Measurements from ENCODE around the gene PPM1A.
A peak's percentile ranks its signal among the peaks of the same experiment; 100 is the strongest.

Gene PPM1A
- 114 to 149 (median 132) reads per million in 4 experiments for total RNA-seq

DNA sequence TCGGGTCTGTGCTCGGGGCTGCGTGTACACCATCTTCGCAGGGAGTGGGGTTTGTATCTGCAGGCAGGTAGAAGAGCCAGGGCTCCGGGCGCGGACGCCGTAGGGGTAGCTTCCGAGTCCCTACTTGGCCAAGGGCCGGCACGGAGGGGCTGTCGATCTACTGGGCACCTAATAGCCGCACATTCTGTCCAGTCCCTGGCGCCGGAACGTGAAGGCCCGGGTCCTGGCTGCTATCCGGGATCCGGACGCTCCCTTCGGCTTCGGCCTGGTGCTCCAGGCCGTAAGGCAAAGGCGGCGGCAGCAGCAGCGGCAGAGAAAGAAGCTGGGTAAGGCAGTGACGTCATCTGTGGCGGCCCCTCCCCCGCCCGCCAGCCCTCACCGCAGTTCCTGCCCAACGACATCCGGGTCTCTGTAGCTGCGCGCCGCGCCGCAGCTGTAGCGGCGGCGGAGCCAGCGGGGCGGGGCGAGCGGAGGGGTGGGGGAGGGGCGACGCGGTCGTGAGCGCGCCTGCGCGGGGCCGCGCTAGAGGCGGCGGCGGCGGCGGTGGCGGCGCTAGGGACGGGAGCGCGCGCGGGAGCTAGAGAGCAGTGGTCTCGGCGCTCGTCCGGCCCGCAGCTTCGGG, at the start of gene PPM1A:
PPM1A (plus strand) TSS at position 525 of the 622 bp plus-strand sequence. CDS start 33,483 bp downstream, outside the sequence.
- peak; percentile 88 for DNase-seq

DNA sequence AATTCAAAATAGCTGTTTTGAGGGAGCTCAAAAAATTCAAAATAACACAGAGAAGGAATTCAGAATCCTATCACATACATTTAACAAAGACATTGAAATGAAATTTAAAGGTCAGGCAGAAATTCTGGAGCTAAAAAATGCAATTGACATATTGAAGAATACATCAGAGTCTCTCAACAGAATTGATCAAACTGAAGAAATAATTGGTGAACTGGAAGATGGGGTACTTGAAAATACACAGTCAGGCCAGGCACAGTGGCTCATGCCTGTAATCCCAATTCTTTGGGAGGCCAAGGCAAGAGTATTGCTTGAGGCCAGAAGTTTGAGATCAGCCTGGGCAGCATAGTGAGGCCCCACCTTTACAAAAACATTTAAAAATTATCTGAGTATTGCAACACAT, 49.7 kb upstream of the PPM1A start:
- DNase-seq, result no peak

DNA sequence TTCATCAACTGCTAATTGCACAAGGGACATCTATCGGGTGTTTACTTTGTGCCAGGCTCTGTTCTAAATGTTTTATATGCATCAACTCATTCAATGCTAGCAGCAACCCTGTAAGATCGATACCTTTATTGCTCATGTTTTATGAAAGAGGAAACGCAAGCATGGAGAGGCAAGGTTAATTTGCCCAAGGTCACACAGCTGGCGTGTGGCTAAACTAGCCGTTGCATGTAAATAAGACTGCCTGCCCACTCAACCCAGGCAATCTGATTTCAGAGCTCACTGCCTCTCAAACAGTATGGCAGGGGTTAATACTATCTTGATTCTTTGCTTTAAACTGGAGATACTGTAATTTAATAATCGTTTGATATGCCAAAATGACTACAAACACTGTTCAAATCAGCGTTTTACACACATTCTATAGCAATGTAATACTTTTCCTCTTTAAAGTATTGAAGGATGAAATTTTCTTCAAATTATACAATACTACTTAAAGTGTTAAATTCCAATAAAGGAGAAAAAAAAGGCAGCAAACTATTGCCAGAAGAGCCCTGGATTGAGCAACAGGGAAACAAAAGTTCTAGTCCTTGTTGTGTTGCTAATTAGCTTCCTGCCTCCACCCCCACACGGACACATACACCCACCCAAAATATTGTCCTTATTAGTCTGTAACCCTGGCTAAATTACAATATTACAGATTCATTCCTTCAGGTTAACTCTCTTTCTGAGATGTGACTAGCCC, 44.7 kb upstream of the PPM1A start:
- no peak for DNase-seq

DNA sequence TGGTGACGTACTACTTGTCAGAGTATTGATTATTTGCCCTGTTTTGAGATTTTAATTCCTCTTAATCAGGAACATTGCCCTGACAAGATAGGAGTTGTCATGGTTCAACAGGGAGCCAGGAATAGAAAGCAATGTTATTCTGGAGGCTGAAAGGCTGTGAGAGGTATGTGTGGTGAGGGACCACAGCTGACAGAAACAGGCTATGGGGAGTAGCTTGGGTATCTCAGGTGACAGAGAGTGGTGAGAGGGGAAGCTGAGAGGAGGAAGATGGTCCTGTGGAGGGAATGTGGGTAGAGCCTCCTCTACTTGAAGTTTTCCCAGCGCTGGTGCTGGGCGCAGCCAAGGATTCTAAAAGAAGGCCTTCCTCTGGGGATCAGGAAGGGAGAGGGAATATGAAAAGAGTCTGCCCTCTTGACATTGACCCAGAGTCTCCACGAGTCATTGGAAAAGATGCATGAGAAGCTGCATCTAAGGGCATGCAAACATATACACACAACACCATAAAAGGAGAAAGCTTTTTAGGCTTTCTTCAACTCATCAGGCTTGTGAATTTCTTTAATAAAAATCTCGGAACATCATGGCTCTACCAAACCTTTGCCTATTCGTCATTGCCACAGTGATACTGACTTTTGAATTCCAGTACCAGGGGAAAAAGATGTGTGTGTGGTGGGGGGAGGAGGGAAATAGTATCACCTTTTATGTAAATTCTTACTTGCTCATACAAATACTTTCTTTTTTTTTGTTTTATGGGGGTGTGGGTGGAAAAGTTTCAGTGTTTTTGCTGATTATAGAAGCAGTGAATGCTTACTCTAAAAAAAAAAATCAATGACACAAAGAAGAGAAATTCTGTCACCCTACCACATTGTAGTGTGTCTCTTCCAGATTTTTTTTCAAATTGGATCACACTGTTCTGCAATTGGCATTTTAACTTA, 43.9 kb upstream of the PPM1A start:
- DNase-seq, result no peak

DNA sequence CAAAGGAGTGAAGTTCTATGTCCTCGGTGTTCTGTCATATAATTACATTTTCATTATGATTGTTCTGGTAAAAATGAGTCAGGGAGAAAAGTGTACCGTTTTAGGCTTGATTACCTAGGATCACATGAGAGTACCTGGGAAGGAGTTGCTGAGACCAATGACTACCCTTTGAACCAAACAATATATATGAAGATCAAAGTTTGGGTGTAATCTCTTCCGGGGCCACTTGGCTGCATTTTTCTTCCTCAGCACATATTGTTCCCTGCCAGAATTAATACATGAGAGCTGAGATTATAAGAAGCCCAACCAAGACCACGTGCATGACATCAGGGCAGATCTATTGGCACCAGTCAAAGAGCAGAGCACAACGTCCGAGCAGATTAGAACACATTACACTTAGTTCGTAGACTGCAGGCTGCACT, 42.8 kb upstream of the PPM1A start:
- DNase-seq, result no peak

DNA sequence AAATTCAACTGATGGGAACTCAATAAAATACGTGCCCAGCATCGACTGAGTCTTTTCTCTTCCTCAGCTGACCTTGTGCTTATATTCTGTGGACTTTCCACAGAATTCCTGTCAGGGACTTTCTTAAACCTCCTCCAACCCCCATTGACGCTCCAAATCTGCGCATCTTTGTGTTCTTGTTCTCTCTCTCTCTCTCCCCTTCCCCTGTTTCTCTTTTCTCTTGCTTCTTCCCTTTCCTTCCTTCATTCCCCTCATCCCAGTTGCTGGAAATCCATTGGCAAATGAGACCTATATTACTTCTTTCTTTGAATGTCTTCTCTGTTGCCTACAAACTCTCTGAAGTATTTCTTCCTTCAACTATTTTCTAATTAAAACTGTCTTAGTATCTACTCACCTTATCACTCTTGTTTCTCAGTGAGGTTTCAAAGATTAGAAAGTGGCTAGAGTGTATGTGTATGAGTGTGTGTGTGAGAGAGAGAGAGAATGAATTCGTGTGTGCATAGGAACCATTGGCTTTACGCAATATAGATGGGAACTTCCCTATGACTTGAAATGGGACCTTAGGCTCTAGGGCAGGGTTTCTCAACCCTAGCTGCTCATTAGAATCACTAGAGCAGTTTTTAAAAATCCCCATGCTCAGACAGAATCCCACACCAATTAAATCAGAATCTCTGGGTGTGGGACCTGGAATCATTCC, 42.0 kb upstream of the PPM1A start:
- no peak for DNase-seq

DNA sequence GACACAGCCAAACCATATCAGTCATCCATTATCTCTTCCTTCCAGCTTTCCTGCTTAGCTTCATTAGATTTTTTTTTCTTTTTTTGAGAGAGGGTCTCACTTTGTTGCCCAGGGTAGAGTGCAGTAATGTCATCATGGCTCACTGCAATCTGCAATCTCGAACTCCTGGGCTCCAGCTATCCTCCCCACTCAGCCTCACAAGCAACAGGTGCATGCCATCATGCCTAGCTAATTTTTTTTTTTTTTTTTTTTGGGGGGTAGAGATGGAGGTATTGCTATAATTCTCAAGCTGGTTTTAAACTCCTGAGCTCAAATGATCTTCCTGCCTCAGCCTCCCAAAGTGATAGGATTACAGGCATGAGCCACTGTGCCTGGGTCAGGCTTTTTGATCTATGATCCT, 38.3 kb upstream of the PPM1A start:
- DNase-seq, result no peak

DNA sequence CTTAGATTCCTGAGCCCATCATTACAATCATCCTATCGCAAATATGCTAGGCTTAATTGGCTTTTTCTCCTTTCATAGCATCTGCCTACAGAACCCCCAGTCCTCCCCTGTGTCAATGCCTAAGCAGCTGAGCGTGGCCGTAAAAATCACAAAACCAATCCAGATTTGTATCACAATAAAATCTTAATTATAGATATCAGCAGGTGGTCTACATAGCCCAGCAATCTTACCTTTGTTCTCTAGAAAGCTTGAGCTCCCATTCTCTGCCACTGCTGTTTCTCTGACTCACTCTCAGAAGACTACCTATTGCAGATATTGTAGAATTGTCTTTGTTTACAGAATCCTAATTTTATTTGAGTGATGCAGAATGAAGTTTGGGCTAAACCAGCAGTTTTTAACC, 37.9 kb upstream of the PPM1A start:
- DNase-seq, result no peak

DNA sequence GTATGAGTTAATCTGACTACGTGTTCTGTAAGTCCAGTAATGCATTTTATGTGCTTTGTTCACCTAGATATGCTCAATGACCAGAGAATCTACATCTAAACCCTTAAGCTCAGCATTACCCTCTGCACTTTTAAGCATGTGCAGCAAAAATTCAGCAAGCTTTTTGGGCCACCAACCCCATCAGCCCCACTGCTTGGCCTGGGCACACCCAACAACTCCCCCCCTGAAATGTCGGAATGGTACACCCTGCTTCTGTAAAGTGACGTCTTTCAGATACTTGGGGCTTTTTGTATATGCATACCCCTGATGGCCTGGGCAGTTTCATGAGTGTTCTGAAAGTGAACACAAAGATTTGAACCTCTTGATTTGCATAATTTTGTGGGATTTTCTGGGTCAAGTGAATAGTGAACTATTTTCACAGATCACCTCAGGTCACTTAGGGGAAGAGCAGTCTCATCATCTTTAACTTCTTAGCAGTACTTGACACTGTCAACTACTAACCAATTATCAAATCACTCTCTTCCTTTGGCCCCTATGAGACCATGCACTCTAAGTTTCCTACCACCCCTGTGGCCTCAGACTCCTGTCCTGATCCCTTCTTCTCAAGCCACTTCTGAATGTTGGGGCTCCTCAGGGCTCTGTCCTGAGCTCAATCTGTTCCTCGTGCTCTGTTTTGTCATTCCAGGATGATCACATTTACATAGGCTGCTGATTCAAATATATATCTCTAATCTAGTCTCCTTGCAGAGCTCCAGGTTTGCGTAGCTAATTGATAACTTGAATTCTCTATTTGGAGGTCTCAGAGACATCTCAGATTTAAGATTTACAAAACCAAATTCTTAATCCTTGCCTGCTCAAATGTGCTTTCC, 36.3 kb upstream of the PPM1A start:
- DNase-seq, result no peak

DNA sequence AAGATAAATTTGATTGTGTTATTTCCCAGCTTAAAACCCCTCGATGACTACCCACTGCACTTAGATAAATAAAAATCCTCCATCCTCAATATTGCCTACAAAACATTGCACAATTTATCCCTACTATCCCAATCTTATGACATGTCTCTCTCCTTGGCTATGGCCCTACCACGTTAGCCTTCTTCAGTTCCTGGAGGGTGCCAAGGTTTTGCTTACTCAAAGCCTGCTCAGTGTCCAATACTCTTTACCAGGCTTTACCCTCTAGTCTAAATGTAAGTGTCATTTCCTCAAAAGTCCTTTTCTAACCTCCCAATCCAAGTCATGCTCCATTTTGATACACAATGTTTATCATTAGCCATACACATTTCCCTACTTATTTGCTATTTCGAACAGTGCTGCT, 35.0 kb upstream of the PPM1A start:
- no peak for DNase-seq

DNA sequence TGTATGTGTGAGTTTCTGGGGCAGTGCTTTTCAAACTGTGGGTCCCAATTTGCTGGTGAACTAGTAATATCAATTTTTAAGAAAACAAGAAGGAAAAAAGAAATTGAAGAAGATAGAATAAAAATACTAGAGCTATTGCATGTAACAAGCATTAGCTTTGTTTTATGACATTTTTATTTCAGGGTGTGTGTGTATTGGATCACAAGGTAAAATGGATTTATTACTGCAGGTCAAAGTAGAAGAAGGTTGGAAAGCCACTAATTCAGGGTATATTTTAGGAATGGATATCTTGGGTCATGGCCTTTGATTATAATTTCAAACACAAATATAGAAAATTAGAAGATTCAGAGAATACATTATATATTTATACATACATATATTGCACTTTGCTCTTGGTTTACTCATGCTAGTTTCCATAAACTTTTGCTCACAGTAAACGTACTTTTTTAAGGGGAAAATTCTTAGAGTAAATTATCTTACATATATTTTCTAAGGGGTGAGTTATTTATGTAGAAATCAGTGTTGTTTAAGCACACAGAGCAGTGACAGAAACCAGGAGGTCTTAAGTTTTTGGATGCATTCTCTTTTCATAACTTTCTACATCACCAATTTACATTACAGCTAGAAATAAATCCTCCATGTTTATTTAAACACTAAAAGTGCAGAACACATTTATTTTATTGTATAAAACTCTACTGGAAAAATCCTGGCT, 34.5 kb upstream of the PPM1A start:
- DNase-seq, result no peak

DNA sequence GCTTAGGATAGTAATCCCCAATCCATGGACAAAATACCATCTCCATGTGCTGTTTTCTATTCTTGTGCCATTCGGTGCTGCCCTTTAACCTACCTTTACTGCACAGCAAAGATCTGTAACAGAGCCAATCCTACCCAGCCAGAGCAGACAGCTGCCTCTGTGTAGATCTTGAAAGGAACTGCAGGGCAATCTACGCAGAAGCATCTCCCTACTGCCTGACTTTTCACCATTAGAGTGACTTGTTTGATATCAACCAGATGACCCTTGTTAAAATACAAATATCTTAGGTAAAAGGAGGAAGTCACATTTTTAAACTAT, 33.9 kb upstream of the PPM1A start:
- no peak for DNase-seq

DNA sequence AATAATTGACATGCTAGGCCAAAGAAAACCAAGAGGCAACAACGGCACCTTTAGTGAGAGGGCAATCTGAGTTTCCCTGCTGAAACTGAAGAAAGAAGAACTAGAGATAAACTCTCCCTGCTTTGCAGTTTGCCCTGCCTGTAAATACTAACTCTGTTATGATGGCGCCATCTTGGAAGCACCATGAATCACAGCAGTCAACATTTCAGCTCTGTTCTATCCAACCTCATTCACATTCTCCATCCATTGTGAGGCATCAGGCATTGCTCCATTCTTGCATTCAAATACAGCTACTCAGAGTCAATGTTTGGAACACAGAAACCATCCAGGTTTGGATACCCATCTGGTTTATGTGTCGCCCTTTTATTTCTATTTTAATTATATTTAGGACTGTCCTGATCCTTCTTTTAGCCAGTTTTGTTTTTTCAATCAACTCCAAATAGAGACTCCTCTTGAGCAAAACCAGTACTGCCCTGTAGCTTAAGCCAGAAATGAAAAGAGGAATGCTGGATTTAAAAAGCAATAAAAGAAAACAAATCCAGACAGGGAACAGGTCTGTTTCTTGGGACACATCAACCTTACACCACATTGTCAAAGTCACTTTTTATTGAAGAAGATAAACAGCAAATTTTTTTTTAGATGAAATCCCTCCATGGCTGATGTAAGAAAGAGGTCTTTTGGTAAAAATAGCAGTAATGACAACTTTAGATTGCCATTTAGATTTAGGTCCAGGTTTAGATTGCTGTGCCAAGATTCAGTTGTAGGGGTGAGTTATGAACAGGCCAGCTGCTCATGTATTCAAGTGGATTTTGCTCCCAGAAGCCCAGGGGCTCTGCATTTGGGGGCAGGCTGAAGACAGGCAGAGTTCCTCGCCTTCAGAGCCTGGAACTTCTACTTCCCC, 33.3 kb upstream of the PPM1A start:
- no peak for DNase-seq

DNA sequence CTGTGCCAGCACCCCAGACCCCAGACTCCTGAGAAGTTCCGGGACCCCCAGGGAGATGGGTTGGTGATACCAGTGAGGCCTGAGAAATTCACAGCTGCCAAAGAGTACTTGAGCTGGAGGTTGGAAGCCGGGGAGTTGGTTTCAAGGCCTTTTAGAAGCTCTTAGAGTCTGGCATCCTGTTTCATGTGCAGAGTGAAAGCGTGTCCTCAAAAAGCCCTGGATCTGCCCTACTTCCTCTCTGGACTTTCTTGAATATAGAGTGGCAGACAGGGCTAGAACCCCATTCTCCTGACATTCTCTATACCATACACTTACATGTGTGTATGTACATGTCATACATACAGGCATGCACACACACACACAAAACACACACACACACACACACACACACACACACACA, 31.3 kb upstream of the PPM1A start:
- DNase-seq, result no peak

DNA sequence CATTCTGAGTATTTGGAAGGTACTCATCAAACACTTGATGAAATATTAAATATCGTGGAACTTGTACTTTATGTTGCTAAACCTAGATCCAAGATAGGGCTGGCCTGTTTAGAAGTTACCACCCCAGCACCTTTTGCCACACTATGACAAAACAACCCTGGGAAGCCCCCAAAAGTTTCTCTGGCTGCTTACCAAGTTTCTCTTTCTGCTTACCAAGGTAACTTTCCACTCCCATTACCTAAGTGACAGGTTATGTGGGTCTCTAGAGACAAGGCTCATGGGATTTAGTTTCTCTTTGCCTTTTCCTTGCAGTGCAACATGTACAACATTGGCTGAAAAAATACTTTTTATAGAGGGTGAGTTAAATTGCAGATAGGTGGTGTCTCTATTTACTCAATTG, 28.9 kb upstream of the PPM1A start:
- no peak for DNase-seq

DNA sequence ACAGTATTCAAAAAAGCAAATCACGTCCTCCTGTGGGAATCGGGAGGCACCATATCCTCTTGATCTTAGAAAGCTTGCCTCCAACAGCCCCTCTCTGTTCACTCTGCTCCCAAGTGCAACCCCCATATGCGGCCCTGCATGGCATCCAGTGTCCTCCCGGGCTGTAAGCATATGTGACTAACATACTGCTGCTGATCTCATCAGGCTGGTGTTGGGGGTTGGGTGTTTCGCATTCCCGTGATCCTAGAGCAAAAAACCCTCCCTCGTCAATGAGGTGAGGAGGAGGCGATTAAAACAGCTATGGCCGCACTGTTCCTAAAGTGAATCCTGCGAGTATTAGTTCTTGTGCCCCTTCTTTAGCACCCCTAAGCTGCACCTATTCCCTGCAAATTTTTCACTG, 28.1 kb upstream of the PPM1A start:
- no peak for DNase-seq

DNA sequence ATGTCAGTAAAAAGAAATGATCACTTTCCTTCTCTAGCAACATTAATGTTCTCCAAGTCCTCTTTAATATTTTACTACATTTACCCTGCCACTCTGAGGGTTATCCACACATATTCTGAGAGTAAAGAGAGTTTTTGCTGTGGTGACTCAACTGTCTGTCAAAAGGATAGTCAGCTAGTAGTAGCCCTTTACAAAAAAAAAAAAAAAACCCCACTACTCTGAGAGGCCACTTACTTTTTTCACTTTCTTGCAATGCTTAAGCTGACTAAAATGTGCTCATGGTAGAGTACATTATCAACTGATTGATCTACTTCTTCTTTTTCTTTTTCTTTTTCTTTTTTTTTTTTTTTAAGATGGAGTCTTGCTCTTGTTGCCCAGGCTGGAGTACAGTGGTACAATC, 27.6 kb upstream of the PPM1A start:
- no peak for DNase-seq

DNA sequence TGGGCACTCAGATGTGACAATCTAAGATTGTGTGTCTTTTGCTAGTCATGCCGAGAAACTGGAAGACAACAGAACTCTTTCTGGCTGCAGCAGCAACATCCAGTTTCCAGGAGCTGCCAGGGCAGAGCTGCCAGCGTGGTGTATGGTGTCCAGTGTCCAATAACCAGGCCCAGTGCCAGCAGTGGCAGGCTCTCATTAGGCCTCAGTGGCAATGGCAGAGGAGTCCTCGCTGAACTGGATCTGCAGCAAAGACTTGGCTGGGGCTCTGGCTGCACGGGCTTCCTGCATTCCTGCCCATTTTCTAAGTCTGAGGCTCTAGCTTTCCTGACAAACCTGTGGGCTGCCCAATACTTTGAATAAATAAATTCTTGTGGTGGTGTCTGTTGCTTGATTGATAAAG, 26.2 kb upstream of the PPM1A start:
- no peak for DNase-seq

DNA sequence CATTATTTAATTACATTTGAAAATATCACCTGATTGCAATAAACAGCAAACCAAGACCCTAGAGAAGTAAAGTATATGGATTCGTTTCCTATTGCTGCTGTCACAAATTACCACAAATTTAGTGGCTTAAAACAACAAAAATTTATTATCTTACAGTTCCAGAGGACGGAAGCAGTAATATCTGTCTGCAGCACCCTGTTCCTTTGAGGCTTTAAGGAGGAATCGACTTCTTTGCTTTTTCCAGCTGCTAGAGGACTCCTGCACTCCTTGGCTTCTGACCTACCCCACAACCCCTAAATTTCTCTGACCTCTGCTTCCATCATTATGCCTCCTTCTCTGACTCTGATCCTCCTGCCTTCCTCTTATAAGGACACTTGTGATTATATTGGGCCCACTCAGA, 23.8 kb upstream of the PPM1A start:
- DNase-seq, result no peak

DNA sequence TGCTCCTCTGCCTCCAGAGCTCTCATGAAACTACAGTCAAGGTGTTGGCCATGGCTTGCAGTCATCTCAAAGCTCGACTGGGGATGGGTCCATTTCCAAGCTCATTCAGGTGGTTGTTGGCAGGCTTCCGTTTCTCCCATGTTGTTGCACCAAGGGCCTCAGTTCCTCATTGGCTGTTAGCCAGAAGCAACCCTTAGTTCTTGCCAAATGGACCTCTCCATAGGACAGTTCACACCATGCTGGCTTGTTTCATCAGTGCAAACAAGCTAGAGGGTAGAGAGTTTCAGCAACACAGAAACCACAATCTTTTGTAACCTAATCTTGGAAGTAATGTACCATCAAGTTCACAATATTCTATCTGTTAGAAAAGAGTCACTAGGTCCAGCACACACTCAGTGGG, 22.7 kb upstream of the PPM1A start:
- no peak for DNase-seq
